HepG2 (cell line): Measurements from ENCODE around the gene GALNT15. TPM values are rescaled to one million over a fixed set of nuclear protein-coding genes. Genes with fewer than 3 reads are reported as not detected.

ENCODE experiments used
- CCAR2 ChIP-seq: fragments of 200-400 bp; formaldehyde crosslinking; optimal IDR thresholded peaks from 2 replicates; pipeline ENCODE3; 2018; ENCODE audit warnings: low read depth, mild to moderate bottlenecking, low read length, moderate library complexity
- FOXA3 ChIP-seq: IDR thresholded peaks from 2 replicates; pipeline ENCODE4 v1.6.1; 2016; ENCODE audit warnings: missing genetic modification reagents, missing compliant biosample characterization
- FOXK2 ChIP-seq: fragments of 450-650 bp; IDR thresholded peaks from 2 replicates; pipeline ENCODE4 v1.6.1; 2016
- GTF2F1 ChIP-seq: fragments of 150-350 bp; IDR thresholded peaks from 2 replicates; pipeline ENCODE4 v1.6.1; 2014; ENCODE audit warnings: low read length
- HBP1 ChIP-seq: IDR thresholded peaks from 2 replicates; pipeline ENCODE4 v1.6.1; 2016; ENCODE audit warnings: low read depth, control low read depth
- KDM2A ChIP-seq: sonication (generic); formaldehyde crosslinking; IDR thresholded peaks from 2 replicates; pipeline ENCODE4 v1.4.0; 2020; ENCODE audit warnings: low read depth, missing genetic modification reagents, borderline replicate concordance
- KLF13 ChIP-seq: sonication (generic); formaldehyde crosslinking; IDR thresholded peaks from 2 replicates; pipeline ENCODE4 v1.4.0; 2020; ENCODE audit warnings: mild to moderate bottlenecking, missing genetic modification reagents
- PAXIP1 ChIP-seq: sonication (generic); formaldehyde crosslinking; conservative IDR thresholded peaks from 2 replicates; pipeline ENCODE4 v1.4.0; 2020; ENCODE audit warnings: mild to moderate bottlenecking, missing genetic modification reagents, moderate library complexity
- RBM39 ChIP-seq: fragments of 200-400 bp; formaldehyde crosslinking; IDR thresholded peaks from one replicate; pipeline ENCODE4 v1.6.1; 2018; ENCODE audit warnings: antibody characterized with exemption, mild to moderate bottlenecking, low read depth, low read length; ENCODE audit not compliant: poor library complexity, severe bottlenecking
- SKIL ChIP-seq: sonication (generic); formaldehyde crosslinking; IDR thresholded peaks from 2 replicates; pipeline ENCODE4 v1.8.0; 2022; ENCODE audit warnings: missing genetic modification reagents, mild to moderate bottlenecking, moderate library complexity, borderline replicate concordance
- TEF ChIP-seq: sonication (generic); formaldehyde crosslinking; IDR thresholded peaks from 2 replicates; pipeline ENCODE4 v1.5.0; 2020; ENCODE audit warnings: missing genetic modification reagents
- YEATS2 ChIP-seq: sonication (generic); formaldehyde crosslinking; IDR thresholded peaks from 2 replicates; pipeline ENCODE4 v1.4.0; 2020; ENCODE audit warnings: missing genetic modification reagents, borderline replicate concordance
- ZBTB3 ChIP-seq: sonication (generic); formaldehyde crosslinking; IDR thresholded peaks from 2 replicates; pipeline ENCODE4 v1.4.0; 2020; ENCODE audit warnings: low read depth, mild to moderate bottlenecking, moderate library complexity, missing genetic modification reagents, borderline replicate concordance
- ZNF143 ChIP-seq: sonication (generic); formaldehyde crosslinking; IDR thresholded peaks from 2 replicates; pipeline ENCODE4 v1.4.0; 2020; ENCODE audit warnings: missing genetic modification reagents
- ZNF207 ChIP-seq: fragments of 450-650 bp; IDR thresholded peaks from 2 replicates; pipeline ENCODE4 v1.6.1; 2016; ENCODE audit warnings: antibody characterized with exemption, borderline replicate concordance
- ZNF263 ChIP-seq: sonication (generic); formaldehyde crosslinking; IDR thresholded peaks from 2 replicates; pipeline ENCODE4 v1.4.0; 2020; ENCODE audit warnings: missing genetic modification reagents
- ZNF639 ChIP-seq: conservative IDR thresholded peaks from 2 replicates; pipeline ENCODE4 v1.6.1; 2018; ENCODE audit warnings: missing genetic modification reagents
- ZNF761 ChIP-seq: sonication (generic); formaldehyde crosslinking; conservative IDR thresholded peaks from 2 replicates; pipeline ENCODE4 v1.4.0; 2020; ENCODE audit warnings: mild to moderate bottlenecking, missing genetic modification reagents
- ZNF777 ChIP-seq: sonication (generic); formaldehyde crosslinking; IDR thresholded peaks from 2 replicates; pipeline ENCODE4 v1.4.0; 2020; ENCODE audit warnings: missing genetic modification reagents
- ZNF839 ChIP-seq: sonication (generic); formaldehyde crosslinking; IDR thresholded peaks from 2 replicates; pipeline ENCODE4 v1.4.0; 2020; ENCODE audit warnings: missing genetic modification reagents, mild to moderate bottlenecking, borderline replicate concordance
- ZSCAN21 ChIP-seq: sonication (generic); formaldehyde crosslinking; IDR thresholded peaks from 2 replicates; pipeline ENCODE4 v1.8.0; 2022; ENCODE audit warnings: mild to moderate bottlenecking, missing genetic modification reagents, moderate library complexity, borderline replicate concordance
- polyA plus RNA-seq, 8 experiments: library from polyadenylated mRNA; depleted of rRNA in 3 of 8; stranded (reverse) in 7 of 8; unstranded in 1 of 8; fragments of >200 nt; fragmentation: Illumina TruSeq in 4 of 8; extraction: Trizol in 4 of 8; gene quantifications; 2 replicates each; pipeline versions ENCODE4 v1.2.1 to v1.2.3, GENCODE V29; 2011 to 2016; ENCODE audit warnings: low read depth in 4 of 8, missing spikeins in 1 of 8, mixed read lengths in 1 of 8; ENCODE audit not compliant: insufficient read depth in 1 of 8
- total RNA-seq, 5 experiments: library from RNA; depleted of rRNA; stranded (reverse); fragments of >200 nt; fragmentation: Illumina TruSeq; extraction: Trizol; gene quantifications; 2 replicates each; pipeline ENCODE4 v1.2.3, GENCODE V29; 2016; ENCODE audit warnings: low read depth in 1 of 5

Gene GALNT15
- total and polyA plus RNA-seq, 2 of the 13 experiments (the other 11 are each of a cell fraction or from before 2014, with no cell fraction given), result 0.02 to 0.04 TPM

- TF ChIP-seq SKIL (CRISPR knock-in tag) (no peak; the same call in 1 of the 2 replicates), YEATS2 (CRISPR knock-in tag) (no peak), KLF13 (CRISPR knock-in tag) (no peak), ZNF263 (CRISPR knock-in tag) (no peak), HBP1 (no peak), FOXA3 (CRISPR knock-in tag) (0 out of 2 replicates have a peak, but pooled peaks have one; percentile 17), KDM2A (CRISPR knock-in tag) (peak; percentile 89), ZNF777 (no peak), GTF2F1 (no peak), ZNF143 (no peak), ZNF839 (no peak), PAXIP1 (CRISPR knock-in tag) (no peak), ZSCAN21 (no peak), ZNF207 (no peak), ZNF761 (no peak), RBM39 (no peak), ZNF639 (CRISPR knock-in tag) (no peak), CCAR2 (no peak), ZBTB3 (CRISPR knock-in tag) (no peak), FOXK2 (no peak), TEF (CRISPR knock-in tag) (no peak)
Measured at GRCh38 chr3:16177962-16178627, 3.6 kb downstream of the GALNT15 start (continued).
